Tibial artery (tissue), 4 donors: ENCODE results near the gene BARX2.

Experiments used
- DNase-seq, 2 donors: peaks; one replicate each; pipeline ENCODE4 v3.0.0-alpha.2; 2019
- H3K27ac ChIP-seq, 2 donors: fragments of 200-600 bp; sonication (generic) in 1 of 2; 1 replicate in 1 of 2; 2 replicates in 1 of 2; pipeline ENCODE4 v1.5.1; 2018 to 2019; ENCODE audit warnings: mild to moderate bottlenecking in 1 of 2
- H3K27me3 ChIP-seq, 2 donors: fragments of 200-600 bp; sonication (generic) in 1 of 2; one replicate each; pipeline versions ENCODE4 v1.5.1 to v1.6.0; 2016 to 2019
- H3K36me3 ChIP-seq, 3 donors: fragments of 200-600 bp; sonication (generic) in 2 of 3; one replicate each; pipeline ENCODE4 v1.5.1; 2016 to 2019; ENCODE audit warnings: mild to moderate bottlenecking in 2 of 3
- H3K4me1 ChIP-seq, 4 donors: fragments of 200-600 bp; sonication (generic) in 2 of 4; 1 replicate in 3 of 4; 2 replicates in 1 of 4; pipeline ENCODE4 v1.5.1; 2016 to 2019
- H3K4me3 ChIP-seq, 2 donors: fragments of 200-600 bp; sonication (generic) in 1 of 2; 1 replicate in 1 of 2; 2 replicates in 1 of 2; pipeline ENCODE4 v1.5.1; 2018 to 2019; ENCODE audit warnings: mild to moderate bottlenecking in 2 of 2
- H3K9me3 ChIP-seq, 3 donors: fragments of 200-600 bp; sonication (generic) in 1 of 3; one replicate each; pipeline ENCODE4 v1.5.1; 2016 to 2019
- CTCF ChIP-seq, 2 experiments: fragments of 200-600 bp in 1 of 2; fragments of 450-650 bp in 1 of 2; IDR thresholded peaks; one replicate each; pipeline ENCODE4 v1.5.1; 2017 to 2019; ENCODE audit warnings: antibody characterized with exemption in 2 of 2, mild to moderate bottlenecking in 1 of 2, moderate library complexity in 1 of 2
- intact Hi-C: fragments of 100-400 bp; cut with DNase I; formaldehyde crosslinking; loops from one replicate; pipeline ENCODE4 v1.15.0; 2023; ENCODE audit warnings: low total_unique reads

Gene BARX2

GRCh38 chr11:129370715-129371114, 4.9 kb upstream of the BARX2 start:
- no peak overlapping the region for H3K4me3 ChIP-seq
- no peaks in the 10 kb centered on the region for H3K36me3 ChIP-seq
- H3K4me1 ChIP-seq = peaks cover 0 to 32% (median 30%) of the 10 kb centered on the region in 4 donors
- intact Hi-C loops = no loop called here
- no peak overlapping the region for H3K27ac ChIP-seq
- H3K27me3 ChIP-seq = peaks cover 3 to 84% of the 10 kb centered on the region in 2 donors
- no peak for DNase-seq
- TF ChIP-seq CTCF (IDR thresholded peaks at IDR 0.05) = no peak
- no peaks in the 10 kb centered on the region for H3K9me3 ChIP-seq

- intact Hi-C loops = no loop called here
- no peak overlapping the region for H3K27ac ChIP-seq
- H3K9me3 ChIP-seq = no peaks in the 10 kb centered on the region
- no peak for DNase-seq
- no peaks in the 10 kb centered on the region for H3K36me3 ChIP-seq
- H3K4me1 ChIP-seq = peaks cover 0 to 40% (median 34%) of the 10 kb centered on the region in 4 donors
- H3K27me3 ChIP-seq = peaks cover 3 to 94% of the 10 kb centered on the region in 2 donors
- no peak for TF ChIP-seq CTCF (IDR thresholded peaks at IDR 0.05)
- H3K4me3 ChIP-seq = peak overlapping the region; percentile 28 to 50
These were observed 2.8 kb upstream of the BARX2 start for GRCh38 chr11:129372609-129373488.

- H3K36me3 ChIP-seq = no peaks in the 10 kb centered on the region
- DNase-seq = no peak
- H3K4me1 ChIP-seq = peaks cover 0 to 40% (median 34%) of the 10 kb centered on the region in 4 donors
- H3K27me3 ChIP-seq = peaks cover 3 to 94% of the 10 kb centered on the region in 2 donors
- H3K4me3 ChIP-seq = peak overlapping the region; percentile 28 to 50
- H3K9me3 ChIP-seq = no peaks in the 10 kb centered on the region
- intact Hi-C loops = no loop called here
- no peak for TF ChIP-seq CTCF (IDR thresholded peaks at IDR 0.05)
- H3K27ac ChIP-seq = no peak overlapping the region
These were observed 2.1 kb upstream of the BARX2 start for GRCh38 chr11:129373489-129373953.

GRCh38 chr11:129374081-129374992, 1.3 kb upstream of the BARX2 start:
- H3K27me3 ChIP-seq = peaks cover 3 to 87% of the 10 kb centered on the region in 2 donors
- intact Hi-C loops = no loop called here
- DNase-seq = no peak
- no peak overlapping the region for H3K27ac ChIP-seq
- no peaks in the 10 kb centered on the region for H3K9me3 ChIP-seq
- peak overlapping the region; percentile 28 to 50 for H3K4me3 ChIP-seq
- peaks cover 0 to 40% (median 34%) of the 10 kb centered on the region in 4 donors for H3K4me1 ChIP-seq
- no peaks in the 10 kb centered on the region for H3K36me3 ChIP-seq
- no peak for TF ChIP-seq CTCF (IDR thresholded peaks at IDR 0.05)

GRCh38 chr11:129374993-129375750, 476 bp upstream of the BARX2 start:
- no peak overlapping the region for H3K27ac ChIP-seq
- no peak for TF ChIP-seq CTCF (IDR thresholded peaks at IDR 0.05)
- H3K9me3 ChIP-seq = no peaks in the 10 kb centered on the region
- peaks cover 0 to 40% (median 34%) of the 10 kb centered on the region in 4 donors for H3K4me1 ChIP-seq
- peaks cover 3 to 79% of the 10 kb centered on the region in 2 donors for H3K27me3 ChIP-seq
- no peaks in the 10 kb centered on the region for H3K36me3 ChIP-seq
- H3K4me3 ChIP-seq = peak overlapping the region; percentile 9 to 17
- DNase-seq = no peak
- intact Hi-C loops = no loop called here
